Mononuclear cell (primary cell): ENCODE measurements around the gene EHBP1L1. TPM values are rescaled to one million over a fixed set of nuclear protein-coding genes. Genes with fewer than 3 reads are reported as not detected.
A peak's percentile ranks its signal among the peaks of the same experiment; 100 is the strongest.

Experiments used
- H3K27me3 ChIP-seq: 2 replicates; pipeline ENCODE4 v1.6.0; 2011; ENCODE audit warnings: low read length, control low read depth; ENCODE audit not compliant: insufficient read depth
- H3K4me1 ChIP-seq: 2 replicates; pipeline ENCODE4 v1.5.1; 2011; ENCODE audit warnings: mild to moderate bottlenecking, low read length, control low read depth; ENCODE audit not compliant: insufficient read depth
- H3K4me3 ChIP-seq: 2 replicates; pipeline ENCODE4 v1.5.1; 2011; ENCODE audit warnings: mild to moderate bottlenecking, low read length, moderate library complexity
- H3K9me3 ChIP-seq: 2 replicates; pipeline ENCODE4 v1.5.1; 2011; ENCODE audit warnings: low read depth, mild to moderate bottlenecking, control low read depth, low read length
- total RNA-seq: library from RNA; depleted of rRNA; stranded (reverse); fragments of >200 nt; gene quantifications from one replicate; pipeline ENCODE4 v1.2.3, GENCODE V29; 2012

The EHBP1L1 gene
- total RNA-seq, 1 donor: 79.1 TPM

DNA sequence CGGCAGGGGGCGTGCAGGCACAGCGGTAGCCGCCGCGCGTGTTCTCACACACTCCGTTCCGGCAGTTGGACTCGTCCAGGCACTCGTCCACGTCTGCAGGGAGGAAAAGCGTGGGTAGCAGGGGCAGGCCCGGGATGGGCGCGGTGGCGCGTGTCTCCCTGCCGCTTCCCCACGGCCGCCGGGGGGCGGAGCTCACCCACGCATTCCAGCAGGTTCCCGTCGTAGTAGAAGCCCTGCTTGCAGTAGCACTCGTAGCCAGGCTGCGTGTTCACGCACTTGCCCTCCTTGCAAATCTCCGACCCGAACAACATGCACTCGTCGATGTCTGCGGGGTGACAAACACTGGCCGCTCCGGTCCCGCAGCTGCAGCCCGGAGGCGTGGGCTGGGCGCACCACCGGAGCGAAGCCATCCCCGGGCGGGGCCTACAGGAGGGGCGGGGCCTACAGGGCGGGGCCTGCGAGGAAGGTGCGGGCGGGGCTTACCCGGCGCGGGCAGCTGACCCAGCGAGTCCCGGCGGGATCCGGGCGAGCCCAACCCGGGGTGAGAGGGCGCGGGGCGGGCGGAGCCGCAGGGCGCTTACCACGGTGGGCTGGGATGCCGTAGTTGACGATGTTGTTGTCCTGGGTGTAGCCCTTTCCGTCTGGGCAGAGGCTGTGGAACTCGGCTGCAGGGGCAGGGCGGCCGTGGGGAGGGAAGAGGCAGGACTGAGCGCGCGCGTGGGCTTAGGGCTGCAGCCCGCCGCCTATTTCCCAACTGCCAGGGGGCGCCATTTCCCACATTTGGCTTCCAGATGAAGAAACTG is 35.4 kb upstream of the EHBP1L1 start:
- peaks cover 19% of the 10 kb centered on the region for H3K4me1 ChIP-seq
- H3K27me3 ChIP-seq: no peaks in the 10 kb centered on the region
- H3K9me3 ChIP-seq: no peaks in the 10 kb centered on the region
- peak overlapping the region; percentile 52 for H3K4me3 ChIP-seq

DNA sequence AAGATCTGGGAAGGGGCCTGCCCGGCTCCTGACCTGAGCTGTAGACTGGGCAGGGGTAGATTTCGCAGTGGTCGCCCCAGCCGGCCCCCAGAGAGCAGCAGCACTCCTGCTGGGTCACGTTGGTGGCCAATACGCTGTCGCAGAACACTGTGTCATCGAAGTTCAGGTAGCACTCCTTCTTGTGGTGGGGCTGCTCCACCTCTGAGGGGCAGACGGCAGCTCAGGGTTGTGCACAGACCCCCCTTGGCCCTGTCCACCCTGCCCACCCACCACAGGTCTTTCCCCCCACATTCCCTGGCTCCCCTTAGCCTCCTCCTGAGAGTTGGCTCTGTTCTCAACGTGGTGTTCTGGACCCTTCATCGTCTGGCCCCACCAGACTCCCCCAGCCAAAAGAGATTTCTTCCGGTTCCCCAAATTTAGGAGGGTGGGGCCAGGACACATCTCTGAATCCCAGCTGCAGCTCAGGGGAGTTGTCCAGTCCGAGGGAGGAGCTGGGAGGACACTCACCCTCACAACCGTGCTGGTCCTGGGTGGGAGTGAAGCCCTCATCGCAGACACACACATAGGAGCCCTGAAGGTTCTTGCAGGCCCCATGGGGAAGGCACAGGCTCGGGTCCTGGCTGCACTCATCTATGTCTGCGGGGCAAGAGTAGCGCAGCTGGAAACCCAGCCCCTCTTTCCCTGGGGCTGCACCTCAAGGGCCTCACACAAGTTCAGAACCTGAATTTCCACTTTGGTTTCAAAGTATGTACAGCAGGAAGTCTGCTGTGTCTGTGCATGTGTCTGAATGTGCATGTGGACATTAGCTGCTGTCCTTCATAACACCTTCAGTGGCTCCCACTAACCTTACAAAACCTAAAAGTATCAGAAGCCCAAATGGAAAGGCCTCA is 34.5 kb upstream of the EHBP1L1 start:
- Histone ChIP-seq H3K9me3 (no peaks in the 10 kb centered on the region), H3K4me3 (peak overlapping the region; percentile 52), H3K27me3 (no peaks in the 10 kb centered on the region), H3K4me1 (peaks cover 27% of the 10 kb centered on the region)

DNA sequence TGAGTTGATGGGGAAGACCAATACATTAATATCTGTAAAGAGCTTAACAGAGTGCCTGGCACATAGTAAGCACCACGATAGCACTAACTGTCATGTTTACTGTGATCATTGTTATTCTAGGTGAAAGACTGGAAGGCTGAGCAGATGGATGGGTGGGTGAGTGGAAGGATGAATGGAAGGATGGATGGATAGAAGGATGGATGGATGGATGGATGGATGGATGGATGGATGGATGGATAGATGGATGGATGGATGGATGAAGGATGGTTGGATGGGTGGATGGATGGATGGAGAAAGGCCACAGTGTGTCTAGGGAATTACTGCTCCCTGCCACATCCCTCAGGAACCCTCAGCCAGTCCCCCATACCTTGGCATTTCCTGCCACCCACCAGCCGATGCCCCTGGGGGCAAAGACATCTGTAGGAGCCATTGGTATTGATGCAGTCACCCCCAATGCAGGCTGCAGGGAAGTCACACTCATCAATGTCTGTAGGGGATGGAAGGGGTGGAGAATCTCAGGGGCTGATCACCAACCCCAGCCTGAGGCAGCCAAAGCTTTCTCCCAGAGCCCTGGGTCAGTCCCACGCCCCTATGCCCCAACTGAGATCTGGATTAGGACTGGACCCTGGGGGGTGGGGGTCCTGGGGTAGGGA is 33.0 kb upstream of the EHBP1L1 start:
- H3K4me3 ChIP-seq: no peak overlapping the region
- H3K4me1 ChIP-seq: peaks cover 41% of the 10 kb centered on the region
- H3K9me3 ChIP-seq: no peaks in the 10 kb centered on the region
- H3K27me3 ChIP-seq: no peaks in the 10 kb centered on the region

DNA sequence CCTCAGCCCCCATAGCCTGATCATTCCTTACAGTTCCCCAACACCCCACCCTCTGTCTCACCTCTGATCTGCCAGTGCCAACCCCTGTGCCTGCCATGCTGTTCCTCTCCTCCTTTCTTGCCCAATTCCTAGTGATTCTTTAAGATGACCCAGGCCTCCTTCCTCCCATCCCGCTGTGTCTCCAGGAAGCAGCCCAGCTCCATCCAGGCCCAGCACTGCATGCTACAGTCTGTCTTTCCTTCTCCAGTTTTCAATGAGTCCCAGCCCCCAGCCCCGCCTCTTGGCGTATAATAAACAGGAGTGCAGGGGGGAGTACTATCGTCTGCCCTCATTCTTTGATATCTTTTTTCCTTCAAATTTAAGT is 30.0 kb upstream of the EHBP1L1 start:
- Histone ChIP-seq H3K4me1 (peaks cover 46% of the 10 kb centered on the region), H3K4me3 (no peak overlapping the region), H3K27me3 (no peaks in the 10 kb centered on the region), H3K9me3 (no peaks in the 10 kb centered on the region)

DNA sequence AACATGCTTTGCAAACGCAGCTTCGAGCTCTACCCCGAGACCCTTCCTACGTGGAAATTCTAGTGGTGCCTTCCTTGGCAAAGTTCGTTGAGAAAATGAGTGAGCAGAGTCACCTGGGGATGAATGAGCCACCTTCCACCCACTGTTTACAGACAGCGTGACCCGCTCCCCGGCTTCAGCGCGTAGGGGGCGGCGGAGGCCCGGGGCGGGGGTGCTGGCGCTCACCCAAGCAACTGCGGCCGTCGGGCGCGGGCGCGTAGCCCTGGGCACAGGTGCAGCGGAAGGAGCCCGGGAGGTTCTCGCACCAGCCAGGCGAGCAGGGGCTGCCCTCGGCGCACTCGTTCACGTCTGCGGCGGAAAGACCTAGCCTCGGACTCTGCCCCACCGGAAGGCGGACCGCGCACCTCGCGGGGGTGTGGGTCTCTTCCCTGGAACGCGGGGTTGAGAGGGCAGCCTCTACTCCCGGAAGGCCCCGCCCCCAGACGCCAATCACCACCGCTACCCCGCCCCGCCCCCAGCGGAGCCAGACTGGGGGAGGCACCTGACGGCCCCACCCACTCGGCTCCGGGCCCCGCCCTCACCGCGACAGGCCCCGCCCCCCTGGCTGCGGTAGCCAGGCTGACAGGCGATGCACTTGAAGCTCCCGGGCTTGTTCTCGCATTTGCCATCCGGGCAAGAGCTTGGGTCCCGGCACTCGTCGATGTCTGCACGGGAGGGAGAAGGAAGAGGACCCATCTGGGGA is 29.5 kb upstream of the EHBP1L1 start:
- no peaks in the 10 kb centered on the region for H3K27me3 ChIP-seq
- no peaks in the 10 kb centered on the region for H3K9me3 ChIP-seq
- H3K4me1 ChIP-seq: peaks cover 42% of the 10 kb centered on the region
- peak overlapping the region; percentile 31 for H3K4me3 ChIP-seq

DNA sequence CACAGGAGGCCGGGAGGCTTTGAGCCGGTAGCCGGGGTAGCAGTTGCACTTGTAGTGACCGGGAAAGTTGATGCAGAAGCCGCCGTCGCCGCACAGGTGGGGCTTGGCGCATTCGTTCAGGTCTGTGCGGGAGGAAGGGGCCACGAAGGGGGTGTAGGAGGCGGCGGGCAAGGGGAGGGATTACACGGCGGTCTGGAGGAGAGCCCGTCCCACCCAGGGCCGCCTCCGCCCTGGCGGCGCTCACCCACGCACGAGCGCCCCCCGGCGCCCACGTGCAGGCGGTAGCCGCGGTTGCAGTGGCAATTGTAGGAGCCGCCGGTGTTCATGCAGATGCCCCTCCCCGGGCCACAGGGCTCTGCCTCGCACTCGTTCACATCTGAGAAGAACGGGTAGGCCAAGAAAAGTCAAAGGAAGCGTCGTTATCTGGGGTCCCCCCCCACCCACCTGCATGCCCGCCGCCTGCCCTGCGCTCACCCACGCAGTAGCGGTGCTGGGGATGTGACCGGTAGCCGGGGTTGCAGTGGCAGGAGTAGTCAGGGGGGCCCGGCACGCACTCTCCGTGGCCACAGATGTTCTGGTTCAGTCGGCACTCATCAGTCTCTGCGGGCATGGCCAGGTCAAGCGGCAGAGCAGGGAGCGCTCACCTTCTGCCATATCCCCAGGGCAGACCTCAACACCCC is 28.3 kb upstream of the EHBP1L1 start:
- Histone ChIP-seq H3K4me3 (no peak overlapping the region), H3K9me3 (no peaks in the 10 kb centered on the region), H3K27me3 (no peaks in the 10 kb centered on the region), H3K4me1 (peaks cover 47% of the 10 kb centered on the region)

DNA sequence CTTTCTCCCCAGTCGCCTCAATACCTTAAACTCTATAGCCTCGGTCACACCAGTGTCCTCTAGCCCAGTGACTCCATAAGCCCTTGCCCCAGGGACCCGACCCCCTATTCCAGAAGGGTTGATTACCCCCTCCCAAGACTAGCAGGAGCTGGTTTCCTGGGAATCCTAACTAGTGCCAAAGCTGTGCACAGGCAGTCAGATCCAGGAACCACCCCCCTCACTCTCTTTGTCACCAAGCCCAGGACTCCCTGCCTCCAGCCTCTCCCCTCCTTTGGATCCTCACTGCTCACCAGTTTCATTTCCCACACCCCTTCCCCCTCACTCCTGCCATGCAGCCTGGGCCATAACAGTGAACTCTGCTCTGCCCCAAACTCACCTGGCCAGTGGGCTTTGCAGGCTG is 27.5 kb upstream of the EHBP1L1 start:
- no peaks in the 10 kb centered on the region for H3K9me3 ChIP-seq
- no peaks in the 10 kb centered on the region for H3K27me3 ChIP-seq
- H3K4me3 ChIP-seq: no peak overlapping the region
- peaks cover 53% of the 10 kb centered on the region for H3K4me1 ChIP-seq

DNA sequence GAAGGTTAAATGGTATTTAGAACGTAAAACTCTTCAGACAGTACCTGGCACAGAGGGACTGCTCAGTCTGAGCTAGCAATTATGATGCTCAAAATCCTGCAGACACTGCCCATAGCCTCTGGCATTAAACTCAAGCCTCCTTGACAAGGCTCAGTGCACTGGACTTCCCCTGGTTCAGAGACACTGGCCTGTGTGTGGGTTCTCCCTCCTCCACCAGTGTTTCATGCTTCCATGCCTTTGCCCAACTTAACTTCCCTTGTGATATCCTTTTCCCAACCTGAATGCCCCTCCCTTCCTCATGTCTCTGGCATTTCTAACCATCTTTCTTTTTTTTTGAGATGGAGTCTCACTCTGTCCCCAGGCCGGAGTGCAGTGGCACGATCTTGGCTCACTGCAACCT is 26.8 kb upstream of the EHBP1L1 start:
- H3K4me1 ChIP-seq: peaks cover 60% of the 10 kb centered on the region
- no peak overlapping the region for H3K4me3 ChIP-seq
- no peaks in the 10 kb centered on the region for H3K27me3 ChIP-seq

DNA sequence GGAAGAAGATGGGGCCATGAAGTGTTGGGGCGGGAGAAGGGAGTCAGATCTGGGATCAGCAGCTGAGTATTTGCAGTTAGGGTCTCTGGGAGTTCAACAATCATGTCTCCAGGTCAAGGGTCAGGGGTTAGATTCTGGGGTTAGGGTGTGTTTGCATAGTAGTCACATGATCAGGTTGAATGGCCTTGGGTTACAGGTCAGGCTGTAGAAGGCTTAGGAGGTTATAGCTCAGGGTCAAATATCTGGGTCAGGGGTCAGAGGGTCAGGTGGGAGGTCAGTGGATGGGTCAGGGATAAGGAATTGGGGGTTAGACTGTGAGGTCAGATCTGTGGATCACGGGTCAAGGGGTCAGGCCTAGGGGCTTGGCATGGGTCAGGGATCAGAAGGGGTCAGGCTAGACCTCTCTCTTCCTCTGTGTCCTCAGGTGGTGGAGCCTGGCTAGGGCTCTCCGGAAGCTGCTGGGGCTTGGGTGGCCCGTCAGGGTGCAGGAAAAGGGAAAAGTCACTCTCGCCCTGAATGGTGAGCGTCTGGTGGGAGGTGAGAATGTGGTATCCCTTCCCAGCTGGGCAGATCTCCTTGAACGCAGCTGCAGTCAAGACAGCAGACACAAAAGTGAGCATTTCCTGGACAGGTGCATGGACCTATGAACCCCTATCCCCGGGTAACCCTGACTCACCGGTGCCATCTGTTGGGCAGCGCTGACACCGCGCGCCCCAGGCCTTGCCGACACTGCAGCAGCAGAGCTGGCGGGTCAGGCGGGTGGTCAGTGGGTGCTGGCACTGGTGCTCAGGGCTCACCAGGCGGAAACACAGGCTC is 24.1 kb upstream of the EHBP1L1 start:
- Histone ChIP-seq H3K9me3 (no peaks in the 10 kb centered on the region), H3K4me3 (no peak overlapping the region), H3K4me1 (peaks cover 72% of the 10 kb centered on the region), H3K27me3 (no peaks in the 10 kb centered on the region)

More for the DNA sequence above, 26.8 kb upstream of the EHBP1L1 start:
- no peaks in the 10 kb centered on the region for H3K9me3 ChIP-seq

DNA sequence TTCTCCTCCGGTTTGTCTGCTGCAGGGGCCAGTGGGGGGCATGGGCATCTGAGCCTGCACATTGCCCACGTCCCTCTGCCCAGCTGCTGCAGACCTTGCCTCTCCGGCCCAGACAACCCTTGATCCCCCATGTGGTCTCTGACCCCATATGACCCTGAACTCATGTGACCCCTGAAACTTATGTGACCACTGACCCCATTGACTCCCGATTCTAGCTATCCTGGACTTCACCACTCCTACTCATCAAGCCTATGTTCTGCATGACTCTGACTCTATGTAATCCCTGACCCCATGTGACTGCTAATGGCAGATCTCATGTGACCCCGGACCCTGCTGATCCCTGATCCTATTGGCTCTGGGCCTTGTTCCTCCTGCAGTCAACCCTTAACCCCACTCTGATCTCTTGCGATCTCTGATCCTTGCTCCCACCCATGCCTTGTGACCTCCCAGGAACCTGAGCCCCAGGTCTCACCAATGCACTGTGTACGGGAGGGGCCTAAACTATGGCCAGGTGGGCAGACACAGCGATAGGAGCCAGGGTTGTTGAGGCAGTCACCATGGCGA is 23.4 kb upstream of the EHBP1L1 start:
- Histone ChIP-seq H3K9me3 (no peaks in the 10 kb centered on the region), H3K27me3 (no peaks in the 10 kb centered on the region), H3K4me3 (no peak overlapping the region), H3K4me1 (peaks cover 69% of the 10 kb centered on the region)

DNA sequence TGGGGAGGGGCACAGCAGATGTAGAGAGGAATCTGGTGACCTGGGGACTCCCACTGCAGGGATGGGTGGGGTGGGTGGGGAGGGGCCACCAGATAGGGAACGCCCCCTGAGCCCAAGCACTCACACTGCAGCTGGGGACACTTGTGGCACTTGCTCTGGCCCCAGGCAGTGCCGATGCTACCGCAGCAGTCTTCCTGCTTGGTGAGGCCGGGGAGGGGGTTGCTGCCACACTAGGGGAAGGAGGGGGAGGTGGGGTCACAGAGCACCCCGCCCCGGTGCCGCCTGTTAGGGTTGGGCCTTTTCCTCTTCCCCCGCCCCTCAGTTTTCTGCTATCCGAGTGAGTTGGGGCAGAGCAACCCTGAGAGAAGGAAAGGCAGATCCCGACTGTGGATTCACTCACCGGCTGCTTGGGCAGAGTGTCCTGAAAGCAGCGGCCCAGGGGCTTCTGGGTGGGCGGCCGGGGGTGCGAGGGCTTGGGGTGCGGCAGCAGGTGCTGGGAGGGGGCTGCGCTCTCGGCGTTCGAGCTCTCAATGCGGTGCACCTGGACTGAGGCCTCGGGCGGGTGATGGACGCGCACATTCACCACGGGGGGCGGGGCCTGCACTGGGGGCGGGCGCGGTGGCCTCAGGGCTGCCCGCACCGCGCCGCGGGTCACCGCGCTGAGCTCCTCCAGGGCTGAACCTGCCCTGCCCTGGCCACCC is 22.4 kb upstream of the EHBP1L1 start:
- Histone ChIP-seq H3K4me1 (peaks cover 59% of the 10 kb centered on the region), H3K27me3 (no peaks in the 10 kb centered on the region), H3K9me3 (no peaks in the 10 kb centered on the region), H3K4me3 (no peak overlapping the region)

DNA sequence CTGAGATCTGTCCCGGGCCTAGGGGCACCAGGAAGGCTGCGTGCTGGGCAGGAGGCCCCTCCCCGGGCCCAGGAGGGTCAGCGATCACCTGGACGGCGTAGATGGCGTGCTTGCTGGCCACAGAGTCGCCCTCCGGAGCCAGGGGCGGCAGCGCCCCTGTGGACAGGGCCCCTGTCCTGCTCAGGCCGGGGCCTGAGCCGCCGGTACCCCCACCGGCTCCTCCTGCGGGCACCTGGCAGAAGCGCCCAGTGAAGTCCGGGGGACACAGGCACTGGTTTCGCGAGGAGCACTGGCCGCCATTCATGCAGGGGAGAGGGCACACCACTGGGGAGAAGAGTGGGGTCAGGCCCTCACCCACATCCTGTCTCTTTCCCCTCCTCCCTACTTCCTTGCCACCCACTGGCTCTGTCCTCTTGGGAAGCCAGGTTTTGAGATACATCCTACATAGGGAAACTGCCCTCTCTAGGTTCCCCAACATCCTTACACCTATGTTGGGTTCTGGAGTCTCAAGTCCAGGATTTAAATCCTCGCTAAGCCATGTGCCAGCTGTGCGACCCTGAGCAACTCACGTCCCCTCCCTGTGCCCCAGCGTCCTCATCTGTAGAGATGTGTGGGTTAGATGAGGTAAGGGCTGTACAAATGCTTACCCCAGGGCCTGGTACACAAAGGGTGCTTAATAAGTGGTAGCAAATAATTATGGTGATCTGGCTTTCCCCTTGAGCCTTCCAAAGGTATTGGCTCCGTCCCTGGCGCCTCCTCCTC is 21.6 kb upstream of the EHBP1L1 start:
- no peaks in the 10 kb centered on the region for H3K9me3 ChIP-seq
- peaks cover 60% of the 10 kb centered on the region for H3K4me1 ChIP-seq
- no peaks in the 10 kb centered on the region for H3K27me3 ChIP-seq
- no peak overlapping the region for H3K4me3 ChIP-seq
